Measurements from ENCODE around the gene HBA2.
A peak's percentile ranks its signal among the peaks of the same experiment; 100 is the strongest.

Gene HBA2

GRCh38 chr16:178668-179015 lies 6.0 kb downstream of the HBA2 start:
- Histone ChIP-seq H3K36me3 (ENCODE audit: insufficient read depth, low read length) (no peaks in the 10 kb centered on the region), H3K4me3 (ENCODE audit: low read depth, low read length, poor library complexity, severe bottlenecking) (no peak overlapping the region), H3F3A (ENCODE audit: insufficient read depth, low read length) (no peaks in the 10 kb centered on the region), H3K27me3 (ENCODE audit: insufficient read depth, low read length) (no peaks in the 10 kb centered on the region), H2AFZ (ENCODE audit: low read length) (no peak overlapping the region), H3K27ac (ENCODE audit: low read depth, low read length, poor library complexity, severe bottlenecking) (no peak overlapping the region), H3K4me2 (ENCODE audit: low read length) (no peak overlapping the region), H3K9me3 (ENCODE audit: low read length) (no peaks in the 10 kb centered on the region), H3K4me1 (ENCODE audit: insufficient read depth, low read length, severe bottlenecking) (peaks cover 5% of the 10 kb centered on the region), H3K9ac (ENCODE audit: low read length) (no peak overlapping the region), H4K20me1 (ENCODE audit: insufficient read depth, low read length) (no peaks in the 10 kb centered on the region), H3K9me2 (ENCODE audit: low read depth, low read length) (no peaks in the 10 kb centered on the region), H3K79me2 (ENCODE audit: insufficient read depth, low read length) (no peaks in the 10 kb centered on the region)
- no peak for TF ChIP-seq EZH2 (IDR thresholded peaks at IDR 0.05; ENCODE audit: borderline replicate concordance, low read length)
- no peak for TF ChIP-seq CTCF (IDR thresholded peaks at IDR 0.05; ENCODE audit: low read length)

GRCh38 chr16:179211-180092 lies 6.8 kb downstream of the HBA2 start:
- TF ChIP-seq EZH2 (IDR thresholded peaks at IDR 0.05; ENCODE audit: borderline replicate concordance, low read length): no peak
- TF ChIP-seq CTCF (IDR thresholded peaks at IDR 0.05; ENCODE audit: low read length): no peak
- Histone ChIP-seq H3K79me2 (ENCODE audit: insufficient read depth, low read length) (no peaks in the 10 kb centered on the region), H2AFZ (ENCODE audit: low read length) (no peak overlapping the region), H3K9me3 (ENCODE audit: low read length) (no peaks in the 10 kb centered on the region), H3F3A (ENCODE audit: insufficient read depth, low read length) (no peaks in the 10 kb centered on the region), H3K4me3 (ENCODE audit: low read depth, low read length, poor library complexity, severe bottlenecking) (no peak overlapping the region), H3K27me3 (ENCODE audit: insufficient read depth, low read length) (no peaks in the 10 kb centered on the region), H3K4me2 (ENCODE audit: low read length) (no peak overlapping the region), H3K9me2 (ENCODE audit: low read depth, low read length) (no peaks in the 10 kb centered on the region), H3K9ac (ENCODE audit: low read length) (no peak overlapping the region), H3K36me3 (ENCODE audit: insufficient read depth, low read length) (0 out of 2 replicates have a peak, but pooled peaks cover 1% of the 10 kb centered on the region), H3K27ac (ENCODE audit: low read depth, low read length, poor library complexity, severe bottlenecking) (no peak overlapping the region), H3K4me1 (ENCODE audit: insufficient read depth, low read length, severe bottlenecking) (peaks cover 5% of the 10 kb centered on the region), H4K20me1 (ENCODE audit: insufficient read depth, low read length) (no peaks in the 10 kb centered on the region)

- no peak within 1 kb of the TSS for H3K27ac ChIP-seq (ENCODE audit: low read depth, low read length, poor library complexity, severe bottlenecking)
- H3K9me2 ChIP-seq (ENCODE audit: low read depth, low read length): no peaks in the 10 kb centered on the region
- no peaks in the 10 kb centered on the region for H3F3A ChIP-seq (ENCODE audit: insufficient read depth, low read length)
- peak within 1 kb of the TSS; percentile 48; the same call in 1 of the 2 replicates for H3K4me2 ChIP-seq (ENCODE audit: low read length)
- H3K4me3 ChIP-seq (ENCODE audit: low read depth, low read length, poor library complexity, severe bottlenecking): peak within 1 kb of the TSS; percentile 16
- TF ChIP-seq EZH2 (IDR thresholded peaks at IDR 0.05; ENCODE audit: borderline replicate concordance, low read length): no peak
- no peak for TF ChIP-seq CTCF (IDR thresholded peaks at IDR 0.05; ENCODE audit: low read length)
- H4K20me1 ChIP-seq (ENCODE audit: insufficient read depth, low read length): no peaks in the 10 kb centered on the region
- H3K9ac ChIP-seq (ENCODE audit: low read length): no peak within 1 kb of the TSS
- H3K79me2 ChIP-seq (ENCODE audit: insufficient read depth, low read length): no peaks in the 10 kb centered on the region
- H3K9me3 ChIP-seq (ENCODE audit: low read length): no peaks in the 10 kb centered on the region
- peaks cover 5% of the 10 kb centered on the region for H3K4me1 ChIP-seq (ENCODE audit: insufficient read depth, low read length, severe bottlenecking)
- no peaks in the 10 kb centered on the region for H3K27me3 ChIP-seq (ENCODE audit: insufficient read depth, low read length)
- H2AFZ ChIP-seq (ENCODE audit: low read length): no peak within 1 kb of the TSS
- H3K36me3 ChIP-seq (ENCODE audit: insufficient read depth, low read length): peaks cover 6% of the 10 kb centered on the region
Measured at GRCh38 chr16:180101-180675, 7.5 kb downstream of the HBA2 start, which contains the start of gene HBQ1. TSS of gene HBQ1 (plus strand) at chr16:180459. CDS start at chr16:180487, 28 bp downstream.

Data from OCI-LY1 (cell line).